K562 (cell line): Measurements from ENCODE around the gene DDAH1. TPM values are rescaled to one million over a fixed set of nuclear protein-coding genes. Genes with fewer than 3 reads are reported as not detected.

Source experiments
- ATAC-seq: fragments of 200-7000 bp; cut with Tn5 transposase; 3 replicates; pipeline ENCODE4 v1.9.1; 2020; ENCODE audit warnings: moderate library complexity
- BruUV-seq: library from RNA; stranded (reverse); fragments of 400-500 nt; replicated peaks from 2 replicates; lab custom pipeline; 2021; lab: Mats Ljungman, UMichigan
- CTCF ChIA-PET: fragments of 300-600 bp; formaldehyde crosslinking; extraction: SDS; loops from one replicate; lab custom pipeline; 2021; ENCODE audit warnings: low intra/inter-chr PET ratio; lab: Yijun Ruan, JAX
- POLR2A ChIA-PET: fragments of 300-600, 350-650 bp; sonication (Branson Sonifier 250); formaldehyde crosslinking; extraction: SDS; loops from one replicate; lab custom pipeline; 2021; ENCODE audit warnings: antibody characterized with exemption, inconsistent platforms; lab: Yijun Ruan, JAX
- DNase-seq, 4 experiments: peaks; one replicate each; pipeline versions ENCODE4 v3.0.0 to v3.0.0-alpha.2; 2011 to 2018; ENCODE audit warnings: low spot score in 3 of 4, mixed read lengths in 3 of 4; ENCODE audit errors: extremely low read depth in 1 of 4
- FAIRE-seq: peaks from 2 replicates; lab custom pipeline; 2011; peaks lifted over from hg19 to GRCh38; lab: Jason Lieb, UNC
- H2AFZ ChIP-seq: 2 replicates; pipeline ENCODE4 v1.6.0; 2011; ENCODE audit warnings: low read depth, low read length, control low read depth, inconsistent platforms
- H3K27ac ChIP-seq: fragments of 200-600 bp; 3 replicates; pipeline ENCODE4 v1.8.0; 2011; ENCODE audit warnings: low read depth, mild to moderate bottlenecking, control low read depth, inconsistent platforms, low read length, moderate library complexity, mixed read lengths; ENCODE audit errors: extremely low read depth
- H3K27me3 ChIP-seq, 2 experiments: fragments of 300-600 bp in 1 of 2; 2 replicates in 1 of 2; 3 replicates in 1 of 2; pipeline versions ENCODE4 v1.6.0 to v1.8.0; 2011; ENCODE audit warnings: inconsistent platforms in 2 of 2, low read length in 2 of 2, mild to moderate bottlenecking in 1 of 2, mixed read lengths in 1 of 2, moderate library complexity in 1 of 2; ENCODE audit not compliant: control insufficient read depth in 2 of 2, insufficient read depth in 2 of 2
- H3K36me3 ChIP-seq: fragments of 300-600 bp; 3 replicates; pipeline ENCODE4 v1.8.0; 2011; ENCODE audit warnings: mild to moderate bottlenecking, low read length, inconsistent platforms; ENCODE audit not compliant: control insufficient read depth, insufficient read depth
- H3K4me1 ChIP-seq, 2 experiments: fragments of 200-600 bp in 1 of 2; replicated peaks in 1 of 2; 2 replicates in 1 of 2; 3 replicates in 1 of 2; pipeline versions ENCODE4 v1.5.1 to v1.8.0; 2011; ENCODE audit warnings: inconsistent platforms in 2 of 2, low read length in 2 of 2, mild to moderate bottlenecking in 1 of 2, mixed read lengths in 1 of 2, moderate library complexity in 1 of 2; ENCODE audit not compliant: control insufficient read depth in 2 of 2, insufficient read depth in 2 of 2
- H3K4me2 ChIP-seq: 2 replicates; pipeline ENCODE4 v1.6.1; 2011; ENCODE audit warnings: low read length, control low read depth, inconsistent platforms, mixed read lengths; ENCODE audit not compliant: insufficient read depth
- H3K4me3 ChIP-seq: fragments of 200-600 bp; sonication (generic), shearing (Covaris generic); 2 replicates; pipeline ENCODE4 v1.5.1; 2016; ENCODE audit warnings: control low read depth, inconsistent platforms
- H3K79me2 ChIP-seq: fragments of 200-600 bp; 3 replicates; pipeline ENCODE4 v1.8.0; 2011; ENCODE audit warnings: low read length, inconsistent platforms; ENCODE audit not compliant: control insufficient read depth, insufficient read depth
- H3K9ac ChIP-seq, 2 experiments: 2 replicates each; pipeline versions ENCODE4 v1.6.0 to v1.6.1; 2011; ENCODE audit warnings: low read depth in 2 of 2, low read length in 2 of 2, control low read depth in 1 of 2, inconsistent platforms in 1 of 2, mild to moderate bottlenecking in 1 of 2, mixed read lengths in 1 of 2; ENCODE audit not compliant: insufficient read depth in 1 of 2
- H3K9me1 ChIP-seq: one replicate; pipeline ENCODE4 v1.6.0; 2011; ENCODE audit warnings: inconsistent platforms, mild to moderate bottlenecking, low read length, moderate library complexity; ENCODE audit not compliant: control insufficient read depth, insufficient read depth
- H3K9me3 ChIP-seq: replicated peaks from 2 replicates; pipeline ENCODE4 v1.5.1; 2011; ENCODE audit warnings: low read depth, low read length, inconsistent platforms; ENCODE audit not compliant: control insufficient read depth, insufficient read depth
- H4K20me1 ChIP-seq: replicated peaks from 2 replicates; pipeline ENCODE4 v1.6.1; 2011; ENCODE audit warnings: low read length, inconsistent platforms, mixed read lengths; ENCODE audit not compliant: control insufficient read depth, insufficient read depth
- L3MBTL2 ChIP-seq: fragments of 450-650 bp; IDR thresholded peaks from 2 replicates; pipeline ENCODE4 v1.6.1; 2016; ENCODE audit warnings: mild to moderate bottlenecking, moderate library complexity
- ZNF561 ChIP-seq: fragments of 450-650 bp; formaldehyde crosslinking; conservative IDR thresholded peaks from 2 replicates; pipeline ENCODE4 v1.4.0; 2020; ENCODE audit warnings: mild to moderate bottlenecking, moderate library complexity
- WGBS: fragments of 100-300 bp; shearing (Covaris generic); methylation state at CpG from one replicate; pipeline ENCODE4 v1.1.6; 2016; ENCODE audit warnings: low coverage, mixed read lengths; ENCODE audit not compliant: insufficient coverage; ENCODE audit errors: missing lambda C conversion rate; 5-methylcytosine and 5-hydroxymethylcytosine counted together
- in situ Hi-C: fragments of 300-500 bp; cut with MboI; formaldehyde crosslinking; loops from 4 replicates; pipeline ENCODE4 v1.15.0; 2018; ENCODE audit warnings: inconsistent platforms, mixed read lengths
- intact Hi-C: fragments of 100-400 bp; cut with micrococcal nuclease; formaldehyde crosslinking; loops from 2 replicates; pipeline ENCODE4 v1.14.2; 2022
- polyA plus RNA-seq, 8 experiments: library from polyadenylated mRNA; depleted of rRNA in 4 of 8; stranded (reverse) in 5 of 8; unstranded in 3 of 8; fragments of >200 nt; fragmentation: Nextera tagmentation in 2 of 8; fragmentation: Illumina TruSeq in 1 of 8; extraction: Ambion mirVana in 2 of 8; extraction: Trizol in 1 of 8; gene quantifications; 2 replicates each; pipeline versions ENCODE4 v1.2.1 to v1.2.3, GENCODE V29; 2011 to 2014; ENCODE audit warnings: inconsistent platforms in 1 of 8, missing spikeins in 1 of 8
- total RNA-seq, 7 experiments: library from RNA; depleted of rRNA in 6 of 7; stranded (reverse); fragments of >200 nt in 6 of 7; fragmentation: Illumina TruSeq in 2 of 7; extraction: Trizol in 2 of 7; gene quantifications; 2 replicates each; pipeline versions ENCODE4 v1.2.1 to v1.2.3, GENCODE V29; 2011 to 2021; ENCODE audit warnings: low replicate concordance in 1 of 7
- TF ChIP-seq, protein P1 (sequence below): fragments of 450-650 bp; formaldehyde crosslinking; IDR thresholded peaks from 2 replicates; pipeline ENCODE4 v1.4.0; 2022; ENCODE audit warnings: missing genetic modification characterization

The DDAH1 gene
- total and polyA plus RNA-seq, 9 of the 15 experiments (the other 6 are each of a cell fraction or from before 2014, with no cell fraction given) = 0.04 to 0.24 (median 0.10) TPM

DNA sequence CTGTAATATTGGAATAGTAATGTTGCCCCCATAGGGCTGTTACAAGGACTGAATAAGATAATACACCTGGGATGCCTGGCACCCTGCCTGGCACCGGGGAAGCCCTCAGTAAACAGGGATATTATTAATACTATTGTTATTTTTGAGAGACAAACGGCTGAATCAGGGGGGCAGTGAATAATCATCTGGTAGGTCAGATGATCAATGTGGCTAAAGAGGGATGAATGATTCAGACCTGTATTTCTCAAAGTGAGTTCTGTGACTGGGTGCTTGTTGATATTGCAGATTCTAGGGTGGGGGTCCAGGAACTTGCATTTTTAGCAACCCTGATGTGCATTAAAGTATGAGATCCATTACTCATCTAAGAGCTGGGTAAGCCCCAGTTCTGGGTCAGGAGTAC is 142.3 kb downstream of the DDAH1 start (continued):
- TF ChIP-seq, protein P1, sequence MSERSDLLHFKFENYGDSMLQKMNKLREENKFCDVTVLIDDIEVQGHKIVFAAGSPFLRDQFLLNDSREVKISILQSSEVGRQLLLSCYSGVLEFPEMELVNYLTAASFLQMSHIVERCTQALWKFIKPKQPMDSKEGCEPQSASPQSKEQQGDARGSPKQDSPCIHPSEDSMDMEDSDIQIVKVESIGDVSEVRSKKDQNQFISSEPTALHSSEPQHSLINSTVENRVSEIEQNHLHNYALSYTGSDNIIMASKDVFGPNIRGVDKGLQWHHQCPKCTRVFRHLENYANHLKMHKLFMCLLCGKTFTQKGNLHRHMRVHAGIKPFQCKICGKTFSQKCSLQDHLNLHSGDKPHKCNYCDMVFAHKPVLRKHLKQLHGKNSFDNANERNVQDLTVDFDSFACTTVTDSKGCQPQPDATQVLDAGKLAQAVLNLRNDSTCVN (CRISPR knock-in tag) = no peak

DNA sequence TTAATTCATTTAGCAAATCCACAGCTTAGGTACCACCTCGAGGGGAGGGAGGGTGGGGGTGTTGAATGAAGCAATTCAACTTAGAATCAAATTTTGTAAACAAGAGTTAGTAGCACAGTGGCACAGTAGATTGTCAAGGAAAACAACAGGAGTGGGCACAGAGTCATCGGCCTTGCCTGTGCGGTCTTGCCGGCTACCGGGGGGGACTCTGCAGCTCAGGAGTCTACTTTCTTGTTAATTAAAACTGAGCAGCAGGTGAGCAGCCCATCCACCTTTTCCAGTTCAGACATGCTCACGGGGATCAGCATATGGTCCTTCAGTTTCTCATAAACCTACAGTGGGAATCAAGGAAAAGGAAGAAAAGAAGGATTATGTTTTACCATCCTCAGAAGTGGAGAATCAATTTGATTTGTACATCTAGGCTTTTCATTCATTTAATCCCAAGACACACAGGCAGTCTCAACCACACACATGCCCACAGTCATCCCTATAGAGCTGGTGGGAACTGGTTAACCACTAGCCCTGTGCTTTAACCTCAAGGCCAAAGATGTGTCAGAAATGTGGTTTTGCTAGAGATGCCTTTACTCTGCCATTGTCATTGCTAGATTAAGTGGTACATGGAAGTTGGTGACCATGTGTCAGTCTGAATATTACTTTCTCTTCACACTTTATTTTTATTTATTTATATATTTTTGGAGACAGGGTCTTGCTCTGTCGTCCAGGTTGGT is 143.6 kb downstream of the DDAH1 start:
- H2AFZ ChIP-seq = no peak overlapping the region
- BruUV-seq = no TSS peak
- no peak for ATAC-seq
- ChIA-PET CTCF (interaction anchor here (0.7 kb wide), 1 partner anchor 942 kb away, joined by 3 read pairs; no protein-coding TSS in a partner anchor), POLR2A (no interaction called here)
- no peak overlapping the region for H3K9ac ChIP-seq
- intact Hi-C loops = no loop called here
- no peak overlapping the region for H3K4me3 ChIP-seq
- H3K4me1 ChIP-seq = no peaks in the 10 kb centered on the region
- no peaks in the 10 kb centered on the region for H4K20me1 ChIP-seq
- 5% methylated on average over 6 of the region's 7 CpGs for WGBS
- no peak overlapping the region for H3K4me2 ChIP-seq
- in situ Hi-C loops = no loop called here
- peaks cover 5 to 6% of the 10 kb centered on the region in 2 experiments; a peak in 3 of 5 replicates for H3K27me3 ChIP-seq
- TF ChIP-seq L3MBTL2 (no peak), ZNF561 (CRISPR knock-in tag) (no peak)
- no peak for DNase-seq
- no peaks in the 10 kb centered on the region for H3K36me3 ChIP-seq
- no peak for FAIRE-seq
- no peaks in the 10 kb centered on the region for H3K9me3 ChIP-seq
- no peaks in the 10 kb centered on the region for H3K79me2 ChIP-seq
- no peaks in the 10 kb centered on the region for H3K9me1 ChIP-seq
- H3K27ac ChIP-seq = no peak overlapping the region
